Prostate gland (tissue), 2 donors: ENCODE measurements around the gene DDX51. TPM values are rescaled to one million over a fixed set of nuclear protein-coding genes. Genes with fewer than 3 reads are reported as not detected.
"Not testable (repeated sequence)": the region's sequence is repeated elsewhere in the genome, so short reads cannot be mapped to it uniquely, and the experiment has no call there.

Source experiments
- DNase-seq: peaks from one replicate; pipeline ENCODE4 v3.0.0-alpha.2; 2019; ENCODE audit warnings: low spot score
- H3K27ac ChIP-seq, 2 donors: fragments of 200-600 bp; sonication (generic); 2 replicates each; pipeline ENCODE4 v1.5.1; 2017 to 2019
- H3K27me3 ChIP-seq: fragments of 200-600 bp; sonication (generic); replicated peaks from 2 replicates; pipeline ENCODE4 v1.5.1; 2019; ENCODE audit not compliant: insufficient read depth
- H3K36me3 ChIP-seq, 2 donors: fragments of 200-600 bp; sonication (generic); 1 replicate in 1 of 2; 2 replicates in 1 of 2; pipeline versions ENCODE4 v1.5.1 to v1.8.1; 2017 to 2019
- H3K4me1 ChIP-seq: fragments of 200-600 bp; sonication (generic); replicated peaks from 2 replicates; pipeline ENCODE4 v1.5.1; 2019
- H3K4me3 ChIP-seq, 2 donors: fragments of 200-600 bp; sonication (generic); 2 replicates each; pipeline ENCODE4 v1.5.1; 2017 to 2019
- H3K9me3 ChIP-seq: fragments of 200-600 bp; sonication (generic); 2 replicates; pipeline ENCODE4 v1.5.1; 2017
- POLR2A ChIP-seq: fragments of 450-650 bp; IDR thresholded peaks from one replicate; pipeline ENCODE4 v1.6.1; 2016; ENCODE audit warnings: antibody characterized with exemption, mild to moderate bottlenecking
- POLR2AphosphoS5 ChIP-seq: sonication (generic); formaldehyde crosslinking; IDR thresholded peaks from one replicate; pipeline ENCODE4 v1.6.1; 2017; ENCODE audit warnings: antibody characterized with exemption
- WGBS: methylation state at CpG from one replicate; pipeline ENCODE4 v1.1.5; 2018; 5-methylcytosine and 5-hydroxymethylcytosine counted together
- intact Hi-C: fragments of 100-400 bp; cut with DNase I; formaldehyde crosslinking; loops from one replicate; pipeline ENCODE4 v1.14.2; 2022
- total RNA-seq, 2 donors: library from RNA; depleted of rRNA; stranded (reverse); fragments of >200 nt; gene quantifications; one replicate each; pipeline ENCODE4 v1.1.0, GENCODE V29; 2016
- TF ChIP-seq, protein P1 (sequence below), 4 experiments: fragments of 200-600 bp in 2 of 4; fragments of 450-650 bp in 2 of 4; sonication (generic) in 2 of 4; IDR thresholded peaks; 1 replicate in 3 of 4; 2 replicates in 1 of 4; pipeline ENCODE4 v1.5.1; 2016 to 2019; ENCODE audit warnings: antibody characterized with exemption in 4 of 4, mild to moderate bottlenecking in 2 of 4, moderate library complexity in 2 of 4

The DDX51 gene
- total RNA-seq, 2 donors from 2014 or later = 12.7 to 29.0 TPM

DNA sequence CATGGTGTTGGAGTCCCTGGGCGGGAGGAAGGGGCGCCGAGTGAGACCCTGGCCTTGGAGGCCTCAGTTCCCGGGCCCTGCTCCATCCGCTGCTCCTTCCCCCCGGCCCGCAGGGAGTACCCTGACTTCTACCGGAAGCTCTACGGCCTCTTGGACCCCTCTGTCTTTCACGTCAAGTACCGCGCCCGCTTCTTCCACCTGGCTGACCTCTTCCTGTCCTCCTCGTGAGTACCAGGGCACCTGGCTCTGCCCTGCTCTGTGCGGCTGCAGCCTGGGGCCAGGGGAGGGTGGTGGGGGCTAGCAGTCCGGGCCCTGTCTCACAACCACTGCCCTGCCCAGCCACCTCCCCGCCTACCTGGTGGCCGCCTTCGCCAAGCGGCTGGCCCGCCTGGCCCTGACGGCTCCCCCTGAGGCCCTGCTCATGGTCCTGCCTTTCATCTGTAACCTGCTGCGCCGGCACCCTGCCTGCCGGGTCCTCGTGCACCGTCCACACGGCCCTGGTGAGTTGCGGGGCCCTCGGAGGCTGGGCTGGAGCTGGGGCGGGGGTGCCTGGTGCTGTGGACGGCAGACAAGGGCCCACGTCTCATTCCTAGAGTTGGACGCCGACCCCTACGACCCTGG, 7.1 kb upstream of the DDX51 start:
- 95% methylated on average over 26 of the region's 36 CpGs for WGBS
- Histone ChIP-seq H3K4me1 (no peaks in the 10 kb centered on the region), H3K9me3 (no peaks in the 10 kb centered on the region), H3K36me3 (no peaks in the 10 kb centered on the region), H3K27me3 (no peaks in the 10 kb centered on the region), H3K4me3 (no peak overlapping the region), H3K27ac (no peak overlapping the region)
- intact Hi-C loops = loop anchor here (10.0 kb wide), 4 partner anchors 224 to 464 kb away; partner anchors contain the start of genes LRCOL1 and P2RX2
- DNase-seq = no peak
- TF ChIP-seq, protein P1, sequence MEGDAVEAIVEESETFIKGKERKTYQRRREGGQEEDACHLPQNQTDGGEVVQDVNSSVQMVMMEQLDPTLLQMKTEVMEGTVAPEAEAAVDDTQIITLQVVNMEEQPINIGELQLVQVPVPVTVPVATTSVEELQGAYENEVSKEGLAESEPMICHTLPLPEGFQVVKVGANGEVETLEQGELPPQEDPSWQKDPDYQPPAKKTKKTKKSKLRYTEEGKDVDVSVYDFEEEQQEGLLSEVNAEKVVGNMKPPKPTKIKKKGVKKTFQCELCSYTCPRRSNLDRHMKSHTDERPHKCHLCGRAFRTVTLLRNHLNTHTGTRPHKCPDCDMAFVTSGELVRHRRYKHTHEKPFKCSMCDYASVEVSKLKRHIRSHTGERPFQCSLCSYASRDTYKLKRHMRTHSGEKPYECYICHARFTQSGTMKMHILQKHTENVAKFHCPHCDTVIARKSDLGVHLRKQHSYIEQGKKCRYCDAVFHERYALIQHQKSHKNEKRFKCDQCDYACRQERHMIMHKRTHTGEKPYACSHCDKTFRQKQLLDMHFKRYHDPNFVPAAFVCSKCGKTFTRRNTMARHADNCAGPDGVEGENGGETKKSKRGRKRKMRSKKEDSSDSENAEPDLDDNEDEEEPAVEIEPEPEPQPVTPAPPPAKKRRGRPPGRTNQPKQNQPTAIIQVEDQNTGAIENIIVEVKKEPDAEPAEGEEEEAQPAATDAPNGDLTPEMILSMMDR (IDR thresholded peaks at IDR 0.05) = no peak
- no peak for TF ChIP-seq POLR2AphosphoS5
- TF ChIP-seq POLR2A = no peak

DNA sequence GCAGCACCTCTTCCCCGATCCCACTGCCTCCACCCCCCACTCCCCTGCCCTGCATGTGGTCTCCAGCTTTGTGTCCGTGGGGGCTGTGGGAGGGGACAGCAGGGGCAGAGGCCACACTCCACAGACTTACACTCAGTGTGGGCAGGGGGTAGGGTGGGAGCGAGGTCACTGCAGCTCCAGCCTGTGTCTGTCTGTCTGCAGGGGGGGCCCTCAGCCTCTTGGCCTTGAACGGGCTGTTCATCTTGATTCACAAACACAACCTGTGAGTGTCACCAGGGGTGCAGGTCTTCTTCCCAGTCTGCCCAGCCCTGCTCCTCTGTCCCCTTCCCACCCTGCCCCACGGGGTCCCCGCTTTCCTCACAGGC, 6.6 kb upstream of the DDX51 start:
- intact Hi-C loops = loop anchor here (10.0 kb wide), 4 partner anchors 224 to 464 kb away; partner anchors contain the start of genes LRCOL1 and P2RX2
- H3K9me3 ChIP-seq = no peaks in the 10 kb centered on the region
- no peak overlapping the region for H3K4me3 ChIP-seq
- no peaks in the 10 kb centered on the region for H3K36me3 ChIP-seq
- 92% methylated on average over 5 of the region's 6 CpGs for WGBS
- H3K27me3 ChIP-seq = no peaks in the 10 kb centered on the region
- TF ChIP-seq POLR2A (no peak), POLR2AphosphoS5 (no peak)
- TF ChIP-seq, protein P1 (IDR thresholded peaks at IDR 0.05) = no peak
- no peaks in the 10 kb centered on the region for H3K4me1 ChIP-seq
- DNase-seq = no peak
- no peak overlapping the region for H3K27ac ChIP-seq

DNA sequence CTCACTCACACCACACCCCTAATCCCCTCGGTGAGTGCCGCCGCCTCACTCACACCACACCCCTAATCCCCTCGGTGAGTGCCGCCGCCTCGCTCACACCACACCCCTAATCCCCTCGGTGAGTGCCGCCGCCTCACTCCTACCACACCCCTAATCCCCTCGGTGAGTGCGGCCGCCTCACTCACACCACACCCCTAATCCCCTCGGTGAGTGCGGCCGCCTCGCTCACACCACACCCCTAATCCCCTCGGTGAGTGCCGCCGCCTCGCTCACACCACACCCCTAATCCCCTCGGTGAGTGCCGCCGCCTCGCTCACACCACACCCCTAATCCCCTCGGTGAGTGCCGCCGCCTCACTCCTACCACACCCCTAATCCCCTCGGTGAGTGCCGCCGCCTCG, 5.4 kb upstream of the DDX51 start:
- H3K9me3 ChIP-seq, H3K4me3 ChIP-seq, H3K27me3 ChIP-seq, intact Hi-C loops, DNase-seq, H3K4me1 ChIP-seq, H3K36me3 ChIP-seq, H3K27ac ChIP-seq: not testable (repeated sequence)
- no CpG with 5 or more reads among the region's 32 CpGs for WGBS

DNA sequence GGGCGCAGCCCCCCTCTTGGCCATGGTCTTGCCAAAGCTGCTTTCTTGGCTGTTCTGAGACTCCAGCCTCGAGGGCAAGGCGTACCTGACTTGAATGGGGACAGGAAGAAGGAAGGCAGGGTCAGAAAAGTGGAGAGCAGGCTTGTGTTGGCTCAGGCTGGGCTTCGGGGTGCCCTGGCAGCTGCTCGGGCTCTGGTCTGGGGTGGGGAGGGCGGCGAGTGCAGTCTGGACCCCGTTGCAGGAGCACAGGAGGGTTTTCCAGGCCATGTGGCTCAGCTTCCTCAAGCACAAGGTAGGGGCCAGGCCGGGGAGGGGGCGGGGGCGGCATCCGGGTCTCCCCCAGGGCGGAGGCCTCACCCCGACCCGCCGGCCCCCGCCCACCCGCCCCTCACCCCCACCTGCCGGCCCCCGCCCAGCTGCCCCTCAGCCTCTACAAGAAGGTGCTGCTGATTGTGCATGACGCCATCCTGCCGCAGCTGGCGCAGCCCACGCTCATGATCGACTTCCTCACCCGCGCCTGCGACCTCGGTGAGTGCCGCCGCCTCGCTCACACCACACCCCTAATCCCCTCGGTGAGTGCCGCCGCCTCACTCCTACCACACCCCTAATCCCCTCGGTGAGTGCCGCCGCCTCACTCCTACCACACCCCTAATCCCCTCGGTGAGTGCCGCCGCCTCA, 4.4 kb upstream of the DDX51 start:
- H3K36me3 ChIP-seq = no peaks in the 10 kb centered on the region
- no peaks in the 10 kb centered on the region for H3K9me3 ChIP-seq
- H3K4me3 ChIP-seq = no peak overlapping the region
- DNase-seq = no peak
- no peak overlapping the region for H3K27ac ChIP-seq
- intact Hi-C loops = no loop called here
- TF ChIP-seq, protein P1 (IDR thresholded peaks at IDR 0.05) = no peak
- TF ChIP-seq POLR2AphosphoS5 (no peak), POLR2A (no peak)
- H3K27me3 ChIP-seq = no peaks in the 10 kb centered on the region
- WGBS = 94% methylated on average over 39 of the region's 41 CpGs
- peaks cover 7% of the 10 kb centered on the region for H3K4me1 ChIP-seq

DNA sequence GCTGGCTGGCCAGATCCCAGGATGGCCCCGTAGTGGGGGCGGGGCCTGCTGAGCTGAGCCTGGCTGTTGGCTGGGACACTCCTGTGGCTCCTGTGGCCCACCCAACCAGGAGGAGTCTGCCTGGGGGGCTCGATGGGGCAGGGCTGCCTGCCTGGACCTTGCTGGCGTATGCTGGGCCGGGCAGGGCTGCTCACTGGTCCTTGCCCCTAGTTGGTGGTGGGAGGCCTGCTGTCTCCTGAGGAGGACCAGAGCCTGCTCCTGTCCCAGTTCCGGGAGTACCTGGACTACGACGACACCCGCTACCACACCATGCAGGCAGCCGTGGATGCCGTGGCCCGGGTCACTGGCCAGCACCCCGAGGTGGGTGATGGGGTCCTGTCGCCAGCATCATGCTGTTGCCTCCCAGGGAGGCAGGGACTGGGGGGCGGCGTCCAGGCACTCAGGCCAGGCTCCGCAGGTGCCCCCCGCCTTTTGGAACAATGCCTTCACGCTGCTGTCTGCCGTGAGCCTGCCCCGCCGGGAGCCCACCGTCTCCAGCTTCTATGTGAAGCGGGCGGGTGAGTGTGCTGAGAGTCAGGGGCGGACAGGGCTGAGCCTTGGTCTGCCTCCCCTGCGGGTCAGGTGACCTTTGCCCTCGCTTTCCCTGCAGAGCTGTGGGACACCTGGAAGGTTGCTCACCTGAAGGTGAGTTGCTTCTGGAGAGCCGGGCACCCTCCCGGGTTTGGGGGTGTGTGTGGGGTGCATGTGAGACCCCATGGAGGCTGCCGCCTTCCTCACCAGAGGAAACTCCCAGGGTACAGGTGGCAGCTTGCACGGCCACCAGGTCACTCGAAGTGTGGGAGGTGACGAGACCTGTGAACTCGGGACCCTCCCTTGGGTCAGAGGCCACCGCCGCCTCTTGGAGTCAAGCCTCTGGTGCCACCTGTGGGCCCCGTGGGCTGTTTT, 3.6 kb upstream of the DDX51 start:
- TF ChIP-seq POLR2A (no peak), POLR2AphosphoS5 (no peak)
- TF ChIP-seq, protein P1 (IDR thresholded peaks at IDR 0.05) = no peak
- no peak for DNase-seq
- no peak overlapping the region for H3K4me3 ChIP-seq
- WGBS = 91% methylated on average over 29 of the region's 38 CpGs
- intact Hi-C loops = no loop called here
- no peaks in the 10 kb centered on the region for H3K36me3 ChIP-seq
- no peaks in the 10 kb centered on the region for H3K9me3 ChIP-seq
- H3K27me3 ChIP-seq = no peaks in the 10 kb centered on the region
- no peak overlapping the region for H3K27ac ChIP-seq
- peaks cover 14% of the 10 kb centered on the region for H3K4me1 ChIP-seq
